ENCODE data around the gene B4GALT5.

GRCh38 chr20:49659056-49659455, 54.6 kb downstream of the B4GALT5 start:
- TF ChIP-seq POLR2A (IDR thresholded peaks at IDR 0.05) (no peak), CTCF (IDR thresholded peaks at IDR 0.05) (no peak)
